Loucy (cell line): ENCODE results near the gene CEBPA.

Source experiments
- CTCF ChIP-seq: fragments of 200-600 bp; sonication (generic); conservative IDR thresholded peaks from 2 replicates; pipeline ENCODE4 v1.5.1; 2014; ENCODE audit warnings: mild to moderate bottlenecking, antibody characterized with exemption, low read length
- EZH2phosphoT487 ChIP-seq: fragments of 200-600 bp; IDR thresholded peaks from 2 replicates; pipeline ENCODE4 v1.6.1; 2018; ENCODE audit warnings: antibody characterized with exemption, mild to moderate bottlenecking, moderate library complexity, borderline replicate concordance

DNA sequence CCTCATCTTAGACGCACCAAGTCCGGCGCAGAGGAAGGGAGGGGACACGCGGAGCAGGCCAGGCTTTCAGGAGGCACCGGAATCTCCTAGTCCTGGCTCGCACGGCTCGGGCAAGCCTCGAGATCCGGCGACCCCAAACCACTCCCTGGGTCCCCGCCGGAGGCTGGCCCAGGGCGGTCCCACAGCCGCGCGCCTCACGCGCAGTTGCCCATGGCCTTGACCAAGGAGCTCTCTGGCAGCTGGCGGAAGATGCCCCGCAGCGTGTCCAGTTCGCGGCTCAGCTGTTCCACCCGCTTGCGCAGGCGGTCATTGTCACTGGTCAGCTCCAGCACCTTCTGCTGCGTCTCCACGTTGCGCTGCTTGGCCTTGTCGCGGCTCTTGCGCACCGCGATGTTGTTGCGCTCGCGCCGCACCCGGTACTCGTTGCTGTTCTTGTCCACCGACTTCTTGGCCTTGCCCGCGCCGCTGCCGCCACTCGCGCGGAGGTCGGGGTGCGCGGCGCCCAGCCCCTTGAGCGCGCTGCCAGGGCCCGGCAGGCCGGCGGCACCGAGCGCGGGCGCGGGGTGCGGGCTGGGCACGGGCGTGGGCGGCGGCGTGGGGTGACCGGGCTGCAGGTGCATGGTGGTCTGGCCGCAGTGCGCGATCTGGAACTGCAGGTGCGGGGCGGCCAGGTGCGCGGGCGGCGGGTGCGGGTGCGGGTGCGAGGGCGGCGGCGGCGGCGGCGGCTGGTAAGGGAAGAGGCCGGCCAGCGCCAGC is 1.0 kb downstream of the CEBPA start:
- no peak for TF ChIP-seq CTCF
- TF ChIP-seq EZH2phosphoT487: no peak
